Pancreas (tissue), 10 donors: ENCODE results near the gene AGER. TPM values are rescaled to one million over a fixed set of nuclear protein-coding genes. Genes with fewer than 3 reads are reported as not detected.
"Not testable (repeated sequence)": the region's sequence is repeated elsewhere in the genome, so short reads cannot be mapped to it uniquely, and the experiment has no call there.

Experiments used
- ATAC-seq, 4 donors: fragments of 200-7000 bp; cut with Tn5 transposase; one replicate each; pipeline versions ENCODE4 v1.8.0 to v1.9.1; 2020; ENCODE audit warnings: mild to moderate bottlenecking in 4 of 4, moderate library complexity in 4 of 4
- DNase-seq, 6 donors: peaks; one replicate each; pipeline ENCODE4 v3.0.0-alpha.2; 2020
- FAIRE-seq: peaks from 2 replicates; lab custom pipeline; 2012; peaks lifted over from hg19 to GRCh38; lab: Jason Lieb, UNC
- H3K27ac ChIP-seq, 4 donors: fragments of 200-600 bp; sonication (generic); 1 replicate in 3 of 4; 2 replicates in 1 of 4; pipeline versions ENCODE4 v1.5.0 to v1.8.0; 2020
- H3K27me3 ChIP-seq, 4 donors: fragments of 200-600 bp; one replicate each; pipeline ENCODE4 v1.8.0; 2021
- H3K36me3 ChIP-seq, 3 donors: fragments of 200-600 bp; sonication (generic) in 1 of 3; one replicate each; pipeline versions ENCODE4 v1.5.0 to v1.8.0; 2020 to 2021
- H3K4me1 ChIP-seq, 3 donors: fragments of 200-600 bp; one replicate each; pipeline ENCODE4 v1.8.0; 2021
- H3K4me3 ChIP-seq, 4 donors: fragments of 200-600 bp; sonication (generic) in 2 of 4; one replicate each; pipeline versions ENCODE4 v1.5.0 to v1.8.0; 2020 to 2021
- H3K9me3 ChIP-seq, 4 donors: fragments of 200-600 bp; one replicate each; pipeline ENCODE4 v1.8.0; 2021
- WGBS, 2 donors: extraction: QIAGEN DNeasy Blood & Tissue Kit; methylation state at CpG; one replicate each; pipeline ENCODE4 v1.1.7; 2013; 5-methylcytosine and 5-hydroxymethylcytosine counted together
- intact Hi-C, 3 donors: fragments of 100-400 bp; cut with DNase I; formaldehyde crosslinking; loops; one replicate each; pipeline versions ENCODE4 v1.11.1 to v1.14.2; 2022
- polyA plus RNA-seq, 2 donors: library from polyadenylated mRNA; stranded (reverse); fragments of 200-250 nt; gene quantifications; one replicate each; pipeline ENCODE4 v1.2.3, GENCODE V29; 2013
- total RNA-seq, 6 donors: library from RNA; stranded (reverse); fragmentation: NEBNext Ultra II Directional in 4 of 6; extraction: Animal tissue kit (Norgen Biotek cat#: 25700) in 4 of 6; gene quantifications; one replicate each; pipeline versions ENCODE4 v1.2.1 to v1.2.4, GENCODE V29; 2021 to 2023
- TF ChIP-seq, protein P1 (sequence below), 4 donors: fragments of 200-600 bp; sonication (generic) in 3 of 4; IDR thresholded peaks; one replicate each; pipeline versions ENCODE4 v1.5.0 to v1.8.0; 2021; ENCODE audit warnings: antibody characterized with exemption in 4 of 4
- donor health status: healthy with polysubstance abuse.
- donor health status: DM: no; HTN: no; CAD: no; lungs with moderate emphysema.
- donor health status: DM: no; HTN: no; CAD: no.
- donor health status: control.
- donor health status: control.
- donor health status: Bipolar disorder and iron deficiency.
- donor health status: DM: yes; HTN: yes; CAD: no.
- donor health status: DM: no; HTN: no; CAD: no.
- donor health status: DM: no; HTN: no; CAD: no.
- donor health status: DM: yes; HTN: yes; CAD: no.

Gene AGER
- total and polyA plus RNA-seq, 8 donors, result 1.9 to 20.6 (median 3.3) TPM

DNA sequence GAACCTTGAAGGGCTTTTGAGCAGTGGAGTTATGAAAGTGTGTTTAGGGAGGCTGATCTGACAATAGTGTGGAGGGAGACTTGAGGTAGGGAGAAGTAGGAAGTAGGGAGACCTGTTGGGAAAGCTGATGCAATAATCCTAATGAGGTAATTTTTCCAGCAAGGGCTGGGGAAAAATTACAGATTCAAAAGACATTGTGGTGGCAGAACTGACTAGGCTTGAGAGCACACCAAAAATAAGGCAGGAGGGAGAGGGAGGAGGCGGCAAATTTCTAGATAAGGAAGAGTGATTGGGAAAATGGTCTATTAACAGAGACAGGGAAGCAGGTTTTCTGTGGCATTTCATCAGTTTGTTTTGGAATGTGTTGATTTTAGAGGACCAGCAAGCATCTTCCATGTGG is 37.8 kb downstream of the AGER start:
- H3K27me3 ChIP-seq, result no peaks in the 10 kb centered on the region
- 74 to 77% methylated on average over 1 of the region's 1 CpG for WGBS, 2 donors

GRCh38 chr6:32144238-32144637 is 39.8 kb downstream of the AGER start:
- H3K27me3 ChIP-seq, H3K4me1 ChIP-seq, DNase-seq, ATAC-seq, FAIRE-seq, H3K36me3 ChIP-seq, H3K9me3 ChIP-seq, intact Hi-C loops, H3K27ac ChIP-seq, H3K4me3 ChIP-seq: not testable (repeated sequence)
- whole genome bisulfite sequencing, 2 donors, result 75 to 83% methylated on average over 7 of the region's 7 CpGs

More for the DNA sequence above, 37.8 kb downstream of the AGER start:
- no peak for FAIRE-seq
- TF ChIP-seq, protein P1, sequence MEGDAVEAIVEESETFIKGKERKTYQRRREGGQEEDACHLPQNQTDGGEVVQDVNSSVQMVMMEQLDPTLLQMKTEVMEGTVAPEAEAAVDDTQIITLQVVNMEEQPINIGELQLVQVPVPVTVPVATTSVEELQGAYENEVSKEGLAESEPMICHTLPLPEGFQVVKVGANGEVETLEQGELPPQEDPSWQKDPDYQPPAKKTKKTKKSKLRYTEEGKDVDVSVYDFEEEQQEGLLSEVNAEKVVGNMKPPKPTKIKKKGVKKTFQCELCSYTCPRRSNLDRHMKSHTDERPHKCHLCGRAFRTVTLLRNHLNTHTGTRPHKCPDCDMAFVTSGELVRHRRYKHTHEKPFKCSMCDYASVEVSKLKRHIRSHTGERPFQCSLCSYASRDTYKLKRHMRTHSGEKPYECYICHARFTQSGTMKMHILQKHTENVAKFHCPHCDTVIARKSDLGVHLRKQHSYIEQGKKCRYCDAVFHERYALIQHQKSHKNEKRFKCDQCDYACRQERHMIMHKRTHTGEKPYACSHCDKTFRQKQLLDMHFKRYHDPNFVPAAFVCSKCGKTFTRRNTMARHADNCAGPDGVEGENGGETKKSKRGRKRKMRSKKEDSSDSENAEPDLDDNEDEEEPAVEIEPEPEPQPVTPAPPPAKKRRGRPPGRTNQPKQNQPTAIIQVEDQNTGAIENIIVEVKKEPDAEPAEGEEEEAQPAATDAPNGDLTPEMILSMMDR (IDR thresholded peaks at IDR 0.05), result no peak
- H3K4me1 ChIP-seq, result no peaks in the 10 kb centered on the region
- H3K36me3 ChIP-seq, result no peaks in the 10 kb centered on the region
- intact Hi-C loops, result no loop called here
- H3K27ac ChIP-seq, result no peak overlapping the region
- H3K4me3 ChIP-seq, result no peak overlapping the region
- no peak for DNase-seq
- no peak for ATAC-seq
- no peaks in the 10 kb centered on the region for H3K9me3 ChIP-seq

- Histone ChIP-seq H3K4me3 (no peak overlapping the region), H3K4me1 (no peaks in the 10 kb centered on the region), H3K27ac (no peak overlapping the region), H3K9me3 (no peaks in the 10 kb centered on the region), H3K36me3 (no peaks in the 10 kb centered on the region), H3K27me3 (no peaks in the 10 kb centered on the region)
- ATAC-seq (no peak), DNase-seq (no peak), FAIRE-seq (no peak)
- TF ChIP-seq, protein P1 (IDR thresholded peaks at IDR 0.05), result no peak
- 20 to 24% methylated on average over 5 of the region's 5 CpGs for whole genome bisulfite sequencing, 2 donors
- intact Hi-C loops, result no loop called here
Observed at GRCh38 chr6:32140420-32141046, 43.5 kb downstream of the AGER start.

DNA sequence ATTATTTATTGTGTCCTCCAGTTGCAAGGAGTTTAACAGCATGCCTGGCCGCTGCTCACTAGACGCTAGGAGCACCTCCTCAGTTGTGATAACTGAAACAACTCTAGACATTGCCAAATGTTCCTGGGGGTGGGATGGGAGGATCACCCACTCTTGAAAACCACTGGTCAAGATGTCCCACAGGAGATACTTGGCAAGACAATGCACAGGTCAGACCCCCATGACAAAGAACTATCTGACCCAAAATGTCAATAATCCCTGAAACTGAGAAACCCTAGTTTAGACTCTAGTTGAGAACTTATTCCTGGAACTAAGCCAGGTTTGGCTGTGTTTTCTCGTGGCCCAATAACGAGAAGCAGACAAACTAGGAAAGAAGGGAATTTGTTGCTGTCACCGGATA is 44.5 kb downstream of the AGER start:
- Histone ChIP-seq H3K4me1 (no peaks in the 10 kb centered on the region), H3K36me3 (no peaks in the 10 kb centered on the region), H3K27ac (no peak overlapping the region), H3K4me3 (no peak overlapping the region), H3K9me3 (no peaks in the 10 kb centered on the region), H3K27me3 (no peaks in the 10 kb centered on the region)
- no peak for DNase-seq
- no peak for ATAC-seq
- FAIRE-seq, result no peak
- 67 to 74% methylated on average over 5 of the region's 5 CpGs for WGBS, 2 donors
- intact Hi-C loops, result no loop called here
- TF ChIP-seq, protein P1 (IDR thresholded peaks at IDR 0.05), result no peak

DNA sequence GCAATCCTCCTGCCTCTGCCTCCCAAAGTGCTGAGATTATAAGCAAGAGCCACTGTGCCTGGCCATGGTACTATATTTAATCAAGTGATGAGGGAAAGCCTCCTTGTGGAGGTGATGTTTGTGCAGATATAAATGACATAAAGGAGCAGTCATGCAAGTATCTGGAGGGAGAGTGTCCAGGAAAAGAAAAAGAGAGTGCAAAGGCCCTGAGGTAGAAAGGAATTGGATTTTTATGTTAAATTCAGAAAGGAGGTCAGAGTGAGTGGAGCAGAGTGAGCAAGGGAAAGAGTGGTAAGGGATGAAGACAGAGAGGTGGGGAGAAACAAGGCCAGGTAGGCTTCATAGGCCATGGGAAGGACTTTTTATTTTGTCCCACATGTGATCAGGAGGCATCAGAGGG is 46.6 kb downstream of the AGER start:
- intact Hi-C loops, result no loop called here
- H3K27me3 ChIP-seq, result no peaks in the 10 kb centered on the region
- H3K9me3 ChIP-seq, result no peaks in the 10 kb centered on the region
- no peaks in the 10 kb centered on the region for H3K36me3 ChIP-seq
- no peak overlapping the region for H3K27ac ChIP-seq
- no peak for FAIRE-seq
- TF ChIP-seq, protein P1 (IDR thresholded peaks at IDR 0.05), result no peak
- H3K4me1 ChIP-seq, result no peaks in the 10 kb centered on the region
- no peak overlapping the region for H3K4me3 ChIP-seq
- no peak for DNase-seq
- no peak for ATAC-seq
